HUES6 (cell line): ENCODE data around the gene UBTD2.

Experiments
- H3K27ac ChIP-seq: 2 replicates; pipeline ENCODE4 v1.7.0; 2013; ENCODE audit warnings: low read depth, mild to moderate bottlenecking, low read length, inconsistent platforms
- H3K27me3 ChIP-seq: 2 replicates; pipeline ENCODE4 v1.6.1; 2013; ENCODE audit warnings: low read length; ENCODE audit not compliant: control insufficient read depth, insufficient read depth
- H3K36me3 ChIP-seq: 2 replicates; pipeline ENCODE4 v1.6.1; 2013; ENCODE audit warnings: low read length; ENCODE audit not compliant: control insufficient read depth, insufficient read depth
- H3K4me1 ChIP-seq: 2 replicates; pipeline ENCODE4 v1.6.1; 2013; ENCODE audit warnings: low read length; ENCODE audit not compliant: control insufficient read depth, insufficient read depth
- H3K4me3 ChIP-seq: 2 replicates; pipeline ENCODE4 v1.5.1; 2013; ENCODE audit warnings: low read depth, low read length
- H3K9ac ChIP-seq: one replicate; pipeline ENCODE4 v1.6.1; 2013; ENCODE audit warnings: mild to moderate bottlenecking, low read length
- H3K9me3 ChIP-seq: 2 replicates; pipeline ENCODE4 v1.6.1; 2013; ENCODE audit warnings: low read depth, low read length; ENCODE audit not compliant: control insufficient read depth, insufficient read depth

UBTD2 gene

GRCh38 chr5:172245046-172245445 lies 38.5 kb downstream of the UBTD2 start:
- Histone ChIP-seq H3K4me1 (no peaks in the 10 kb centered on the region), H3K27me3 (no peaks in the 10 kb centered on the region), H3K36me3 (no peaks in the 10 kb centered on the region), H3K27ac (no peak overlapping the region), H3K9me3 (no peaks in the 10 kb centered on the region), H3K4me3 (no peak overlapping the region), H3K9ac (no peak overlapping the region)

DNA sequence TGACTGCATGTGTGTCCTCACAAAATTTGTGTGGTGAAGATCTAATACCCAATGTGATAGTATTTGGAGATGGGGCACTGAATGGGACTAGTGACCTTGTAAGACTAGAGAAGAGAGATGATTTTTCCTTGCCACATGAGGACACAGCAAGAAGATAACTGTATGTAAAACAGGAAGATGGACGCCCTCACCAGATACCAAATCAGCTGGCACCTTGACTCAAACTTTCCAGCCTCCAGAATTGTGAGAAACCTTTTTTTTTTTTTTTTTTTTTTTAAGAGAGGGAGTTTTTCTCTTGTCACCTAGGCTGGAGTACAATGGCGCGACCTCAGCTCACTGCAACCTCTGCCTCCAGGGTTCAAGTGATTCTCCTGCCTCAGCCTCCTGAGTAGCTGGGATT lies 40.3 kb downstream of the UBTD2 start:
- Histone ChIP-seq H3K27ac (no peak overlapping the region), H3K27me3 (no peaks in the 10 kb centered on the region)

GRCh38 chr5:172238334-172238733 lies 45.2 kb downstream of the UBTD2 start:
- no peaks in the 10 kb centered on the region for H3K9me3 ChIP-seq
- H3K36me3 ChIP-seq = peaks cover 7% of the 10 kb centered on the region
- H3K4me3 ChIP-seq = no peak overlapping the region
- no peaks in the 10 kb centered on the region for H3K27me3 ChIP-seq
- H3K9ac ChIP-seq = no peak overlapping the region
- H3K27ac ChIP-seq = no peak overlapping the region
- H3K4me1 ChIP-seq = peaks cover 17% of the 10 kb centered on the region

More for the DNA sequence above, 40.3 kb downstream of the UBTD2 start:
- Histone ChIP-seq H3K9me3 (no peaks in the 10 kb centered on the region), H3K36me3 (no peaks in the 10 kb centered on the region), H3K4me3 (no peak overlapping the region), H3K4me1 (no peaks in the 10 kb centered on the region), H3K9ac (no peak overlapping the region)

- Histone ChIP-seq H3K4me1 (peaks cover 17% of the 10 kb centered on the region), H3K27me3 (no peaks in the 10 kb centered on the region), H3K9me3 (no peaks in the 10 kb centered on the region), H3K27ac (no peak overlapping the region), H3K4me3 (no peak overlapping the region), H3K9ac (no peak overlapping the region), H3K36me3 (peaks cover 28% of the 10 kb centered on the region)
Measured at GRCh38 chr5:172235827-172236736, 47.5 kb downstream of the UBTD2 start.

GRCh38 chr5:172235132-172235780 lies 48.3 kb downstream of the UBTD2 start:
- Histone ChIP-seq H3K9ac (no peak overlapping the region), H3K4me3 (no peak overlapping the region), H3K36me3 (peaks cover 34% of the 10 kb centered on the region), H3K27ac (no peak overlapping the region), H3K9me3 (no peaks in the 10 kb centered on the region), H3K27me3 (no peaks in the 10 kb centered on the region), H3K4me1 (peaks cover 17% of the 10 kb centered on the region)

DNA sequence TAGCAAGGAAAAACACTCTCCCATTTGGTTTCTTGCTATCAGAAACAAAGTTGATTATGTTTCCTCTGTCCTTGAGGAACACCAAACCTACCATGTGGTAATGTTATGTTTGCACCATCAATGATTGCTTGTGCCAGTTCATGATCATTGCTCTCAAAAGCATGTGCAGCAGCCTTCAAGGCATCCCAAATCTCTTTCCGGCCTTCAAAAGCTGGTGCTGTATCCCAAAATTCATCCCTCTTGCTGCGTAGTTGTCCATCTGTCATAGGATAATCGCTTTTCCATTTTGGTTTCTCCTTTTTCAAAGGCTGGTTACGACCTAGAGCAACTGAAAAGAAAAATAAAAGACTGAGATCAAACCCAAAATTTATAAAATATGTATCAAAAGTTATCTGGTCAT lies 49.5 kb downstream of the UBTD2 start:
- H3K27me3 ChIP-seq = no peaks in the 10 kb centered on the region
- no peaks in the 10 kb centered on the region for H3K9me3 ChIP-seq
- no peak overlapping the region for H3K4me3 ChIP-seq
- no peak overlapping the region for H3K9ac ChIP-seq
- H3K36me3 ChIP-seq = peaks cover 40% of the 10 kb centered on the region
- peaks cover 17% of the 10 kb centered on the region for H3K4me1 ChIP-seq
- H3K27ac ChIP-seq = no peak overlapping the region

DNA sequence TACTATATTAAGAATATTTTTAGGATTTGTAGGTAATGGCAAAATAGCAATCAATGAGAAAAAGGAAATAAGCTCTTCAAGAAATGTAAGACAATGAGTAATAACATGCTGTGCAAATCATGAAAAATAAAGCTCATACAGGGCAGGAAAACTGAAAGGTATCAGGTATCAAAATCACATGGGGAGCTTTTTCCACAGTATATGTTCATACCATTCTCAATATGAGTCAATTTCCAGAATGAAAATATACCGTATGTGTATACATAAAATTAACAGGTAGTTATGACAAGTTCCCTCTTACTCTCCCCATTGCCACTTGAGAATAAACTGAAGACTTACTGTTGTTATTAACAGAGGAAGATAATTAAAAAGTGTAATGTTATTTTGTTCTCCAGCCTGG lies 53.7 kb downstream of the UBTD2 start:
- Histone ChIP-seq H3K4me3 (no peak overlapping the region), H3K4me1 (no peaks in the 10 kb centered on the region), H3K36me3 (peaks cover 56% of the 10 kb centered on the region), H3K27me3 (no peaks in the 10 kb centered on the region), H3K9ac (no peak overlapping the region), H3K27ac (no peak overlapping the region), H3K9me3 (no peaks in the 10 kb centered on the region)

- no peaks in the 10 kb centered on the region for H3K4me1 ChIP-seq
- no peak overlapping the region for H3K4me3 ChIP-seq
- H3K27ac ChIP-seq = no peak overlapping the region
- no peak overlapping the region for H3K9ac ChIP-seq
- H3K9me3 ChIP-seq = no peaks in the 10 kb centered on the region
- H3K36me3 ChIP-seq = peaks cover 30% of the 10 kb centered on the region
- H3K27me3 ChIP-seq = no peaks in the 10 kb centered on the region
Measured at GRCh38 chr5:172224996-172225395, 58.6 kb downstream of the UBTD2 start.

- Histone ChIP-seq H3K27ac (no peak overlapping the region), H3K4me1 (no peaks in the 10 kb centered on the region), H3K9ac (no peak overlapping the region), H3K4me3 (no peak overlapping the region), H3K9me3 (no peaks in the 10 kb centered on the region), H3K36me3 (peaks cover 33% of the 10 kb centered on the region), H3K27me3 (no peaks in the 10 kb centered on the region)
Measured at GRCh38 chr5:172223901-172224873, 59.4 kb downstream of the UBTD2 start.

DNA sequence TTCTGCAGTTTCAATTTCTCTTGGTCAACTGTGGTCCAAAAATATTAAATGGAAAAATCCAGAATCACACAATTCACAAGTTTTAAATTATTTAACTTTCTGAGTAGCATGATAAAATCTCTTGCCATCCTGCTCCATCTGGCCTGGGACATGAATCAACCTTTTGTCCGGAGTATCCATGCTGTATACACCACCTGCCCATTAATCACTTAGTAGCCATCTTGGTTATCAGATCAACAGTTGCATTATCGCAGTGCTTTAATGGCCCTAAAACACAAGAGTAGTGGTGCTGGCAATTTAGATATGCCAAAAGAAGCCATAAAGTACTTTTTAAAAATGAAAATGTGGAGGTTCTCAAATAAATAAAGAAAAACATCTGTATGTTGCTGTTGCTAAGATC lies 64.3 kb downstream of the UBTD2 start:
- no peaks in the 10 kb centered on the region for H3K27me3 ChIP-seq
- no peak overlapping the region for H3K4me3 ChIP-seq
- no peaks in the 10 kb centered on the region for H3K4me1 ChIP-seq
- peaks cover 34% of the 10 kb centered on the region for H3K36me3 ChIP-seq
- H3K9ac ChIP-seq = no peak overlapping the region
- H3K9me3 ChIP-seq = no peaks in the 10 kb centered on the region
- no peak overlapping the region for H3K27ac ChIP-seq
